T-helper 9 cell (primary cell): ENCODE results near the gene ANP32D.
"Not testable (repeated sequence)": the region's sequence is repeated elsewhere in the genome, so short reads cannot be mapped to it uniquely, and the experiment has no call there.

Experiments
- DNase-seq: peaks from one replicate; pipeline ENCODE4 v3.0.0-alpha.2; 2020
- total RNA-seq, 2 donors: gene quantifications; one replicate each; lab custom pipeline; 2026; lab: John Stamatoyannopoulos, UW

ANP32D gene
- 0 reads per million in 2 donors for total RNA-seq

DNA sequence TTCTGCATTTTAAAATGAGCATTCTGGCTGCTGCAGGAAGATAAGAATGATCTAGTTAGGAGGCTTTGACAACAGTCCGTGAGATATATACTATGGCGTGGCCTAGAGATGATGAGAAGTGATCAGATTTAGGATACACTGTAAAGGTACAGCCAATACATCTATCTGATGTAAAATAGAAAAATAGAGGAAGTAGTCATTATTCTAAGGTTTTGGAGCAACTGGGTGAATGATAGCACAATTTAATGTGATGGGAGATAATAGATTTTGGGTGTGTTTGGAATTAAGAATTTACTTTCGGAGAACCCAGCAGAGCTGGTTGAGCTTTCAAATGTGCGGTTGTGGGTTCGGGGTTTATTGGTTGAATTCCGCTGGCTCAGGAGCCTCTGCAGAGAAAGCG, at the start of gene ANP32D:
ANP32D (plus strand) TSS at position 301 of the 400 bp plus-strand sequence. CDS start 106 bp downstream, outside the sequence.
- DNase-seq: no peak

DNA sequence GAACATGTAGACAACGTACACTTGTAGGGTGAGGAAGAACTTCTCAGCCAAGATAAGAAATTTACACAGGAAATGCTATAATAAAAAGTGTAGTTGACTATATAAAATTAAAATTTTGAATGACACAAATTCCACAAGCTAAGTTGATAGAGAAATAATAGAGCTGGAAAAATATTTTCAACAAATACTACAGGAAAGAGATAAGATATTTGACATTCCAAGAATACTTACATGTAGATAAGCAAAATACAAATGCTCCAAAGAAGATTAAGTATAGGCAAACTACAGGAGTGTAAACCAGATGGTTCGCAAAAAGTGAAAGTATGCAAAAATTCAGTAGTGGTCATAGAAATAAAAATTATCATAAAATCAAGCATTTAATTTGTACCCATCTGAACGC, 49.2 kb upstream of the ANP32D start:
- no peak for DNase-seq

DNA sequence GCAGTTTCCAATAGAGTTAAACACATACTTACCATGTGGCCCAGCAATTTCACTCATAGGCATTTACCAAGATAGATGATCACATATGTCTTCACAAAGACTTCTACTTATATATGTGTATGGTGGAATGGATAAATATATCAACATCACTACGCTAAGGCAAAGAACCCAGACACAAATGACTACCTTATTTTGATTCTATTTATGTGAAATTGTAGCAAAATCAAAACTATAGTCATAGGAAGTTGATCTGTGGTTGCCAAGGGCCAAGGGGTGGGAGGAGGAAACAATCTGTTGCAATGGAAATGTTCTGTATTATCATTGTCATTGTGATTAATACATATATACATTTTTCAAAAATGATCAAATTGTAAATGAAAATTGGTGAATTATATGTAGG, 47.7 kb upstream of the ANP32D start:
- no peak for DNase-seq

DNA sequence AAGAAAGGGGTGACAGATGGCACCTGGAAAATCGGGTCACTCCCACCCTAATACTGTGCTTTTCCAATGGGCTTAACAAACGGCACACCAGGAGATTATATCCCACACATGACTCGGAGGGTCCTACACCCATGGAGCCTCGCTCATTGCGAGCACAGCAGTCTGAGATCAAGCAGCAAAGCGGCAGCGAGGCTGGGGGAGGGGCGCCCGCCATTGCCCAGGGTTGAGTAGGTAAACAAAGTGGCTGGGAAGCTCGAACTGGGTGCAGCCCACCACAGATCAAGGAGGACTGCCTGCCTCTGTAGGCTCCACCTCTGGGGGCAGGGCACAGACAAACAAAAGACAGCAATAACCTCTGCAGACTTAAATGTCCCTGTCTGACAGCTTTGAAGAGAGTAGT, 38.3 kb upstream of the ANP32D start:
- DNase-seq: not testable (repeated sequence)

DNA sequence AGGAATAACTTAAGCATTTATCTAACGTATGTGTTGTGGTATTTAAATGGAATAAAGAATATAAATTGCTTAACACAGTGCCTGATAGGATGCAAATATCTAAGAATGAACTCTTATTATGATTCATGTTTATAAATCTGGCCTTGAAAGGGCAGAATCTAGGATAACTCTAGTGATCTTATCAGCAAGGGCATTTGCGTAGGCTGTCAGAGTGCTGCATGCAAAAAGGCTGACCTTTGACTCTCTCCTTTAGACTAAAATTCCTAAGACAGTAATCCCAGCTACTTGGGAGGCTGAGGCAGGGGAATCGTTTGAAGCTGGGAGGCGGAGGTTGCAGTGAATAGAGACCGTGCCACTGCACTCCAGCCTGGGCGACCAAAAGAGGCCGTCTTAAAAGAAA, 31.3 kb upstream of the ANP32D start:
- DNase-seq: no peak

DNA sequence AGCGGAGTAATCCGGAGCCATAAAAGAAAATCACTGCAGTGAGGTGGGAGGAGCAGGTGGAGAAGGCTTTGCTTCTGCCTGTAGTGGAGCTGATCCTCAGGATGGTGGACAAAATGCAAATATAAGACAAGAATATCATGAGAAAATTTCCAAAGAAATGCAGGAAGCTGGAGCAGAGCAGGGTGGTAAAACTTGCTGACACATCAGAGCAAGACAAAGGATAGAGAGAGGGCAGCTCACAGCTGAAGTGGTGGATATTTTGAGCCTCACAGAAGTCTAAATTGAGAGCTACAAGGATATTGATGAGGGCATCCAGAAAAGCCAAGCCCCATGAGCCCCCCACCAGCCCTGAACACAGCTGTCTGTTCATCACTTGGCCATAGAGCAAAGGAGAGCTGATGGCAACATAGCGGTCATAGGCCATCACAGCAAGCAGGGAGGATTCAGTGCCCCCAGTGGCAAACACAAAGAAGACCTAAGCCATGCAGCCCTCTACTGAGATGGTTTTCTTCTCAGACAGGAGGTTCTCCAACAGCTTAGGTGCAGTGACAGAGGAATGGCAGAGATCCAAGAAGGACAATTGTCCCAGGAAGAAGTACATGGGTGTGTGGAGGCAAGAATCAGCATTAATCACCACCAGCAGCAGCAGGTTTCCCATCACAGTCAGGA, 30.0 kb upstream of the ANP32D start:
- no peak for DNase-seq

DNA sequence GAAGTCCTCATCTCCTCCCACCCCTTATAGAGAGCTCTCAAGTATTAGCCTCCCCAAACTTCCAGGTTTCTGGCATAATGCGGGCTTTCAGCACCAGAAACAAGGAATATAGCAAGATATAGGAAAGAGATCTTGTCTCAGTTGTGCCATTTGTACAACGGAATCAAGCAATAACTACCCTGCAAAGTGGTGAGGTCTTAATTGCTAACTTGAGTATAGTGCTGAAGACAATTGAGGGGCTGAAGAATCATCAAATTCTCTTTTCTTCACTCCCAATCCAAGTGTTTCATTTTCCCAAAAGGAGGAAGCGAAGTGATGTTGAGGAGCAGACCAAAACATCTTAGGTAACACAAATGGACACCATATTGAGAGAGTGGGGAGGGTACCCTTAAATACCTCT, 26.8 kb upstream of the ANP32D start:
- no peak for DNase-seq

DNA sequence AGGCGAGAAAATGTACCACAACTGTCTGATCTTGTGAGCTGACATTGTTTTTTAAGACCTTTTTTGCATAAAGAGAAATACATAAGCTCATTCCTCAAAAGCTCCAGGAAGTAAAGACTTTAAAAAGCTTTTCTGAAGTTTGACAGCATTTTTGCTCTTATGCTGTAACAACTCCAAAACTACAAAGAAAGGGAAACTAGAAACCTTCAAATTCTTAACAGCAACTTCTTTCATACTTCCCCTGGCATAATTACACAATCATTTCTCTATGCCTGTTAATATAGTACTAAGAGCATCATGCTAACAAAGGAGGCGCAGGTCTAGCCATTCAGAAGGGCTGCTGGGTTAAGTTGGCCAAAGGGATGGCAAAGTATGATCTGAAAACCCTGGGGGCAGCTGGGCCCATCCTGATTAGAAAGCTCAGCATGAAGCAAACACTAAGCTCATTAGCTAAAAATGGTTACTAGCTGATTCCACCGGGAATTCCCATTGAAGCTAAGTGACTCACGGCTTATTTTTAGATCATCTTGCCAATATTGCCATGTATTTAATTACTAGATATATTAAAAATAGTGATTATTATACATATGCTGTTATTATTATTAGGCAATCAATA, 26.1 kb upstream of the ANP32D start:
- DNase-seq: no peak

DNA sequence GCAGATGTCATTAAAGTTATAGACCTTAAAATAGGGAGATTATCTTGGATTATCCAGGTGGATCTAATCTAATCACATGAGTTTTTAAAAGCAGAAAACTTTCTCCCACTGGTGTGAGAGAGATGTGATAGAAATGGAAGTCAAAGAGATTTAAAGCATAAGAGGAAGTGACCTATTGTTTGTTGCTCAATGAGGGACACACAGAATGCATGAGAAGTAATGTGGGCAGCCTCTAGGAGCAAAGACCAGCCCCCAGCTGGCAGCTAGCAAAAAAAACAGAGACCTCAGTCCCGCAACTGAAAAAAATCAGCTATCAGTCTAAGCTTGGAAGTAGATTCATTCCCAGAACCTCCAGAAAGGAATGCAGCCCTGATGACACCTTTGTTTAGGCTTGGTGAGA, 24.6 kb upstream of the ANP32D start:
- DNase-seq: no peak

DNA sequence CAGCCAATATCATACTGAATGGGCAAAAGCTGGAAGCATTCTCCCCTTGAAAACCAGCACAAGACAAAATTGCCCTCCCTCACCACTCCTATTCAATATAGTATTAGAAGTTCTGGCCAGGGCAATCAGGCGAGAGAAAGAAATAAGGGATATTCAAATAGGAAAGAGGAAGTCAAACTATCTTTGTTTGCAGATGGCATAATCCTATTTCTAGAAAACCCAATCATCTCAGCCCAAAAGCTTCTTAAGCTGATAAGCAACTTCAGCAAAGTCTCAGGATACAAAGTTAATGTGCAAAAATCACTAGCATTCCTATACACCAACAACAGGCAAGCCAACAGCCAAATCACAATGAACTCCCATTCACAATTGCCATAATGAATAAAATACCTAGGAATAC, 21.0 kb upstream of the ANP32D start:
- no peak for DNase-seq

DNA sequence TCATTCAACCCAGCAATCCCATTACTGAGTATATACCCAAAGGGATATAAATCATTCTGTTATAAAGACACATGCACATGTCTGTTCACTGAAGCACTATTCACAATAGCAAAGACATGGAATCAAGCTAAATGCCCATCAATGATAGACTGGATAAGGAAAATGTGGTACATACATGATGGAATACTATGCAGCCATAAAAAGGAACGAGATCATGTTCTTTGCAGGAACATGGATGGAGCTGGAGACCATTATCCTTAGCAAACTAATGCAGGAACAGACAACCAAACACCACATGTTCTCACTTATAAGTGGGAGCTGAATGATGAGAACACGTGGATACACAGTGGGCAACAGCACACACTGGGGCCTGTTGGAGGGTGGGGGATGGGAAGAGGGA, 19.4 kb upstream of the ANP32D start:
- DNase-seq: not testable (repeated sequence)

DNA sequence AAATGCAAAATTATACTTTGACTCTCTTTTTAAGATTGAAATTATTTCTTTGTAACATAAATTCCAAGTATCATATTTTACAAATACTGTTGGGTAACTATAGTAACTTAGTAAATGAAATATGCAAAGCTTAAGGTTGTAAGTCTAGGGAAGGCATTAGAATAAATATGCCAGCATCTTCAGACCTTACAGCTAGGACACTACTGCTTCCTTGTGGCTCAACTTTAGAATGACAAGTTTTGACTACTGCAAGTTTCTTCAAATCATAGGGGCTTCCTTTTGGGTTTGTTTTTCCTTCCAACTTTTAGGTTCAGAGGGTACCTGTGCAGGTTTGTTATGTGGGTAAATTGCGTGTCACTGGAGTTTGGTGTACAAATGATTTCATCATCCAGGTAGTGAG, 17.7 kb upstream of the ANP32D start:
- no peak for DNase-seq

DNA sequence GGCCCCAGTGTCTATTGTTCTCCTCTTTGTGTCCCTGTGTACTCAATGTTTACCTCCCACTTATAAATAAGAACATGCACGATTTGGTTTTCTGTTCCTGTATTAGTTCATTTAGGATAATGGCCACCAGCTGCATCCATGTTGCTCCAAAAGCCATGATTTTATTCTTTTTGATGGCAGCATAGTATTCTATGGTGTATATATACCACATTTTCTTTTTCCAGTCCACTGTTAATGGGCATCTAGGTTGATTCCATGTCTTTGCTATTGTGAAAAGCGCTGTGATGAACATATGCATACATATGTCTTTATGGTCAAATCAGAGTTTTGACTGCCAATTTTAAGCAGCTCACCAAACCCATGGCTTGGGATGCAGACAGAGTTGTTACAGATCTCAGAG, 17.2 kb upstream of the ANP32D start:
- DNase-seq: no peak

DNA sequence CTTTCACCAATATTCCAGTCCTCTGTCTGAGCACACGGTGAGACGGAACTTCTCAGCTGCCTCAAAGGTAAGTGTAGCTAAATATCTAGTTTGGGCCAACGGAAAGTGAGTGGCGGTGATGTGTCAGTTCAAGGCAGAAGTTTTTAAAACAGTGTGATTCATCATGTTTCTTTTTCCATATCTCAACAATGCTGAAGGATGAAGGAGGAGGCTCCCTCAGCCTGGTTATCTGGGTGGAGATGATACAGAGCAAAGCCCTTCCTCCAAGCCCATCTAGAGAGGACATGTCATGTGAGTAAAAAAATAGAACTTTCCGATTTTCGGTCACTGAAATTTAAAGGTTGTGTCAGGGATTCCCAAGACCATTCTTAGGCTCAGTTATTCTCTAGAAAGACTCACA, 13.1 kb upstream of the ANP32D start:
- no peak for DNase-seq

DNA sequence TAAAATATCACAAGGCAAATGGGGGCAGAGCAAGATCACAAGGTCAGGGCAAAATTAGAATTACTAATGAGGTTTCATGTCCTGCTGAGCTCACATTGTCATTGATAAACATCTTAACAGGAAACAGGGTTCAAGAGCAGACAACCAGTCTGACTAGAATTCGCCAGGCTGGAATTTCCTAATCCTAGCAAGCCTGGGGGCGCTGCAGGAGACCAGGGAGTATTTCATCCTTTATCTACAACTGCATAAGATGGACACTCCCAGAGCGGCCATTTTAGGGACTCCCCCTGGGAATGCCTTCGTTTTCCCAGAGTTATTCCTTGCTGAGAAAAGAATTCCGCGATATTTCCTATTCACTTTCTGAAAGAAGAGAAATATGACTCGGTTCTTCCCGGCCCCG, 3.3 kb upstream of the ANP32D start:
- DNase-seq: not testable (repeated sequence)

DNA sequence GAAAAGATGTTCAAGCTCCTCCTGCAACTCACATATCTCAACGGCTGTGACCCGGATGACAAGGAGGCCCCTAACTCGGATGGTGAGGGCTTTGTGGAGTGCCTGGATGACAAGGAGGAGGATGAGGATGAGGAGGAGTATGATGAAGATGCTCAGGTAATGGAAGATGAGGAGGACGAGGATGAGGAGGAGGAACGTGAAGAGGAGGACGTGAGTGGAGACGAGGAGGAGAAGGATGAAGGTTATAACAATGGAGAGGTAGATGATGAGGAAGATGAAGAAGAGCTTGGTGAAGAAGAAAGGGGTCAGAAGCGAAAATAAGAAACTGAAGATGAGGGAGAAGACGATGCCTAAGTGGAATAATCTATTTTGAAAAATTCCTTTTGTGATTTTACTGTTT, 702 bp downstream of the ANP32D start:
- no peak for DNase-seq

DNA sequence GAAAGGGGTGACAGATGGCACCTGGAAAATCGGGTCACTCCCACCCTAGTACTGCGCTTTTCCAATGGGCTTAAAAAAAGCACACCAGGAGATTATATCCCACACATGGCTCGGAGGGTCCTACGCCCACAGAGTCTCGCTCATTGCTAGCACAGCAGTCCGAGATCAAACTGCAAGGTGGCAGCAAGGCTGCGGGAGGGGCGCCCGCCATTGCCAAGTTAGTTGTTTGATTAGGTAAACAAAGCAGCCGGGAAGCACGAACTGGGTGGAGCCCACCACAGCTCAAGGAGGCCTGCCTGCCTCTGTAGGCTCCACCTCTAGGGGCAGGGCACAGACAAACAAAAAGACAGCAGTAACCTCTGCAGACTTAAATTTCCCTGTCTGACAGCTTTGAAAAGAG, 2.1 kb downstream of the ANP32D start:
- DNase-seq: not testable (repeated sequence)

DNA sequence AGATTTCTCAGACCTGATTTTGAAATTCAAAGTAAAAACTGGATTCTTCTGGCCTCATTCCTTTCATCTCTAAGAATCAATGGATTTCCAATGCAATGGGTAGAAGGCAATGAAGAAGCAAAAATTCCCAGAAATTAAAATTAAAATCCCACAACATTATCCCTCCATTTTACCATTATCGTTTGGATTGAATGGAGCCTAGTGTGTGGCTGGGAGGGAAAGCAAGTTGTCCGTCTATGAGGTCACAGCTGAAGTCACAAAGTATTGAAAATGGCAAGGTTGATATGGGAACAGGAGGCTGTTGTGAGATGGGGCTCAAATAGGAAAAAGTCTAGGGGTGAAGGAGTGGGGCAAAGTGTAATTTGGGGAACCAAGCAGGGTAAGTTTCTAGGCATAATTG, 9.8 kb downstream of the ANP32D start, which contains the start of gene C12orf54:
C12orf54 (plus strand) TSS at position 301 of the 400 bp plus-strand sequence. CDS start 799 bp downstream, outside the sequence.
- no peak for DNase-seq

DNA sequence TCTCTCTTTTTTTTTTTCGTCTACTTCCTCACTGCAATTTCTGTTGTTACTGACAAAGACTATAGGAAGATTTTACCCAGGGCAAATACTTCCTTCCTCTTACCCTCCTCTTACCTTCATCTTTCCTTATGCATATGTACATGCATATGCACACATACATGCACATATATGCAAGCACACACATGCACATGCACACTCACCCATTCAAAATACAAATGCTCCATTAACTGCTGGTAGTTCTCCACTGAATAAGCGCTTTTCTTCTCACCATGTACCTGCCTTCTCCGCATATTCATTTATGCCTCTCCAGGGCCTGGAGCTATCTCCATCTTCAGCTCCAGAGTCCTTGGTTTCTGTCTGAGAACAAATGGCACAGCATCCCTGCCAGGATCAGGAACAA, 10.6 kb downstream of the ANP32D start:
- no peak for DNase-seq

DNA sequence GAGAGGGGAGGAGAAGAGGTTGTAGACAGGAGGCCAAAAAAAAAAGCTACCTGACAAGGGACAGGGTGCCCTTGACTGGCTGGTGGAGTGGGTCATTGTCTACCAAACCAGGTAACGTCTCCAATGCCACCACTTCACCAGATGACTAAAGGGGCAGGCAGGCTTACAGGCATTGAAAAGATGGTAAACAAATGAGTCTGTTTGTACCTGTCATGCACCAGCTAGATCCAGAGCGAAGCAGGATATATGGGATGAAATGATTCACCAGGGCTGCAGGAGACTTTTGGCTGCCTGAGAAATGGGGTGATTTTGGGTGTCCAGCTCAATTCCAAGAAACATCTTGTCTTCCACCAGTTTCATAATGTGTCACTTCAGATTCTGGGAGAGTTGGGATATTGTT, 13.9 kb downstream of the ANP32D start:
- DNase-seq: no peak

DNA sequence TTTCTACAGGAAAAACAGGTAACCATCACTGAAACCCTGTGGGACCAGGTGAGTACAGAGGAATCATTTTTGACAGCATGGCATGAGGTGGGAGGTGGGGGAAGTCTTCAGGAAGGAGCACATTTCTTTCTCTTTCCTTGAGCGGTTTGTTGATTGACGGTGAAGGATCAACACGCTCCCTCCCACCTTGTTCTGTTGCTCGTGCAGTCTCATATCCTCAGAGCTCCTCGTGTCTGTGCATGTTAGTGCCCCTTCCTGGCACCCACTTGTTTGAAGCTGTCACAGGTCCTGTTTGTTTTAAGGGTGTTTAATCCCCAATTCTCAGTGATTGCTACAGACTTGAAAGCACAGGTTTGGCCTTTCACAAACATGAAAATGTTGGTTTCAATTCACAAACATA, 14.3 kb downstream of the ANP32D start:
- no peak for DNase-seq

DNA sequence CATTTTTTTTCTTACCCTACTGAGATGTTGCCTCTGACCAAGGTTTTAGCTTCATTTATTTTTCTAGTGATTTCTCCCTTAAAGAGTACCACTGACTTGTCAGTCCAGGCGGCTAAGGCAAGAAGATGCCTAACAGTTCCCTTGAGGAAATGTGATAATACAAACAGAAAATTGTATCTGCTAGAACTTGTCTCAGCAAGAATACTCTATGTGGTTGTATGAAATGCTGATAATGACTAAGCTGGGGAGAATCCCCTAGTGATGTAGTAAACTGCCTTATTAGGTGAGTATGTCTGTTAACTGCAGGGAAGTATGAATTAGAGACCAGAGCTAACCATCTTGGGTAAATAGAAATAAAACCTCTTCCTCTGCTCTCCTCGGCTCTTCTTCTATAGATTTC, 16.7 kb downstream of the ANP32D start:
- DNase-seq: no peak

DNA sequence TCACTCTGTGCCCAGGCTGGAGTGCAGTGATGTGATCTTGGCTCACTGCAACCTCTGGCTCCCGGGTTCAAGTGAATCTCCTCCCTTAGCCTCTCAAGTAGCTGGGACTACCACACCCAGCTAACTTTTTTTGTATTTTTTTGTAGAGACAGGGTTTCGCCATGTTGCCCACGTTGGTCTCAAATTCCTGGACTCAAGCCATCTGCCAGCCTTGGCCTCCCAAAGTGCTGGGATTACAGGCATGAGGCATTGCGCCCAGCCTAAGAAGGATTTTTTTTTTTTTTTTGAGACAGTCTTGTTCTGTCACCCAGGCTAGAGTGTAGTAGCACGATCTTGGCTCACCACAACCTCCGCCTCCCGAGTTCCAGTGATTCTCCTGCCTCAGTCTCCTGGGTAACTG, 17.1 kb downstream of the ANP32D start:
- not testable (repeated sequence) for DNase-seq

DNA sequence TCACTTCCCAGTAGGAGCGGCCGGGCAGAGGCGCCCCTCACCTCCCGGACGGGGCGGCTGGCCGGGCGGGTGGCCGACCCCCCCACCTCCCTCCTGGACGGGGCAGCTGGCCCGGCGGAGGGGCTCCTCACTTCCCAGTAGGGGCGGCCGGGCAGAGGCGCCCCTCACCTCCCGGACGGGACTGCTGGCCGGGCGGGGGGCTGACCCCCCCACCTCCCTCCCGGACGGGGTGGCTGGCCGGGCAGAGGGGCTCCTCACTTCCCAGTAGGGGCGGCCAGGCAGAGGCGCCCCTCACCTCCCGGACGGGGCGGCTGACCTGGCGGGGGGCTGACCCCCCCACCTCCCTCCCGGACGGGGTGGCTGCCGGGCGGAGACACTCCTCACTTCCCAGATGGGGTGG, 27.9 kb downstream of the ANP32D start:
- DNase-seq: not testable (repeated sequence)

DNA sequence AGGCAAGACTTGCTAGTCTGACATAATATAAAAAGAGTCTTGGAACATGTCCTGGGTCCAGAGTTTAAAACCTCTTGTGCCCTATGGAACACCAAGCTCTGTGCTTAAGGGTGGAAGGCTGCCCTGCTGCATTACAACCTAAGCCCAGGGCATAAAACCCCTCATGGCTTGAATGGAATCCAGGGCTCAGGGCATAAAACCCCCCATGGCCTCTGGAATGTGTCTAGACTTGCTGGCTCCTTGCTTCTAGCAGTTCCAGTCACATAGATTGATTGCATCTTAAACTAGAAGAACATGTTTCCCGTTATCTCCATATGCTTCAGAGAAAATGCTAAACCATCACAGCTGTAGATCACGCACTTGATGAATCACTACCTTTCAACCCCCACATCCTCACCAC, 34.5 kb downstream of the ANP32D start:
- DNase-seq: not testable (repeated sequence)
